H1 (cell line): ENCODE results near the gene CTNNBL1. TPM values are rescaled to one million over a fixed set of nuclear protein-coding genes. Genes with fewer than 3 reads are reported as not detected.
A peak's percentile ranks its signal among the peaks of the same experiment; 100 is the strongest.

ENCODE experiments used
- CTCF ChIA-PET: fragments of 300-600 bp; sonication (Branson Sonifier 250); formaldehyde crosslinking; loops from one replicate; lab custom pipeline; 2021; ENCODE audit not compliant: partially characterized antibody; lab: Charles Lee
- POLR2A ChIA-PET: fragments of 300-600 bp; sonication (Branson Sonifier 250); formaldehyde crosslinking; loops from one replicate; lab custom pipeline; 2021; ENCODE audit warnings: inconsistent platforms; ENCODE audit not compliant: partially characterized antibody; lab: Charles Lee
- DNase-seq, 2 experiments: peaks; one replicate each; pipeline versions ENCODE4 v3.0.0 to v3.0.0-alpha.2; 2010 to 2022; ENCODE audit warnings: low spot score in 2 of 2, low read depth in 1 of 2, mixed read lengths in 1 of 2
- FAIRE-seq: peaks from 2 replicates; lab custom pipeline; 2011; peaks lifted over from hg19 to GRCh38; lab: Jason Lieb, UNC
- H2AFZ ChIP-seq: 2 replicates; pipeline ENCODE4 v1.8.1; 2012; ENCODE audit warnings: low read length, inconsistent platforms
- H2AK5ac ChIP-seq: 2 replicates; pipeline ENCODE4 v1.6.1; 2013; ENCODE audit warnings: low read depth, low read length
- H2BK120ac ChIP-seq: replicated peaks from 2 replicates; pipeline ENCODE3; 2013; ENCODE audit warnings: low read depth, low read length, inconsistent platforms
- H2BK12ac ChIP-seq: 2 replicates; pipeline ENCODE4 v1.6.1; 2013; ENCODE audit warnings: low read depth, low read length
- H2BK15ac ChIP-seq: 2 replicates; pipeline ENCODE4 v1.6.1; 2013; ENCODE audit warnings: low read length
- H2BK20ac ChIP-seq: 2 replicates; pipeline ENCODE4 v1.6.1; 2013; ENCODE audit warnings: low read length
- H2BK5ac ChIP-seq: 2 replicates; pipeline ENCODE4 v1.6.1; 2013; ENCODE audit warnings: low read depth, low read length
- H3K14ac ChIP-seq: 2 replicates; pipeline ENCODE4 v1.6.1; 2013; ENCODE audit warnings: inconsistent platforms; ENCODE audit not compliant: insufficient read length
- H3K18ac ChIP-seq: 2 replicates; pipeline ENCODE4 v1.6.1; 2013; ENCODE audit warnings: low read length; ENCODE audit errors: extremely low read depth
- H3K23ac ChIP-seq: 2 replicates; pipeline ENCODE4 v1.6.1; 2013; ENCODE audit warnings: inconsistent platforms; ENCODE audit not compliant: insufficient read length
- H3K23me2 ChIP-seq: 2 replicates; pipeline ENCODE4 v1.6.1; 2013; ENCODE audit warnings: low read depth, low read length
- H3K27ac ChIP-seq: 2 replicates; pipeline ENCODE4 v1.6.1; 2011; ENCODE audit warnings: low read depth, low read length, inconsistent platforms
- H3K27me3 ChIP-seq, 4 experiments: replicated peaks in 1 of 4; 1 replicate in 1 of 4; 2 replicates in 3 of 4; pipeline versions ENCODE4 v1.6.1 to v1.8.1; 2011 to 2013; ENCODE audit warnings: low read length in 3 of 4, mild to moderate bottlenecking in 3 of 4, inconsistent platforms in 2 of 4, mixed read lengths in 2 of 4, moderate library complexity in 1 of 4; ENCODE audit not compliant: control insufficient read depth in 3 of 4, insufficient read depth in 3 of 4; ENCODE audit errors: extremely low read depth in 1 of 4
- H3K36me3 ChIP-seq, 4 experiments: 2 replicates each; pipeline versions ENCODE4 v1.6.1 to v1.8.1; 2011 to 2013; ENCODE audit warnings: mild to moderate bottlenecking in 4 of 4, low read length in 3 of 4, moderate library complexity in 2 of 4, control low read depth in 1 of 4, inconsistent platforms in 1 of 4; ENCODE audit not compliant: insufficient read depth in 4 of 4, control insufficient read depth in 2 of 4
- H3K4ac ChIP-seq: replicated peaks from 2 replicates; pipeline ENCODE3; 2013; ENCODE audit warnings: low read length, low read depth, mixed read lengths, inconsistent platforms; ENCODE audit not compliant: insufficient read length
- H3K4me1 ChIP-seq, 4 experiments: replicated peaks in 1 of 4; 1 replicate in 1 of 4; 2 replicates in 3 of 4; pipeline versions ENCODE4 v1.6.1 to v1.8.1; 2011 to 2013; ENCODE audit warnings: low read length in 3 of 4, inconsistent platforms in 2 of 4, mixed read lengths in 1 of 4; ENCODE audit not compliant: insufficient read depth in 4 of 4, control insufficient read depth in 3 of 4
- H3K4me2 ChIP-seq, 2 experiments: 2 replicates each; pipeline versions ENCODE4 v1.6.1 to v1.8.1; 2011 to 2013; ENCODE audit warnings: low read depth in 2 of 2, low read length in 2 of 2, control low read depth in 1 of 2, inconsistent platforms in 1 of 2, mild to moderate bottlenecking in 1 of 2; ENCODE audit not compliant: insufficient read depth in 1 of 2
- H3K4me3 ChIP-seq, 4 experiments: fragments of 200-600, 300-600 bp in 1 of 4; sonication (generic), shearing (Covaris generic), sonication (Bioruptor Twin) in 1 of 4; 2 replicates each; pipeline versions ENCODE4 v1.5.1 to v1.8.1; 2011 to 2016; ENCODE audit warnings: low read length in 4 of 4, low read depth in 3 of 4, control low read depth in 2 of 4, inconsistent platforms in 2 of 4, mild to moderate bottlenecking in 2 of 4, mixed read lengths in 1 of 4, moderate library complexity in 1 of 4; ENCODE audit not compliant: insufficient read depth in 2 of 4; ENCODE audit errors: extremely low read depth in 1 of 4
- H3K56ac ChIP-seq: replicated peaks from 2 replicates; pipeline ENCODE3; 2013; ENCODE audit warnings: low read depth, mild to moderate bottlenecking, mixed read lengths, low read length, inconsistent platforms; ENCODE audit not compliant: insufficient read length
- H3K79me1 ChIP-seq: 2 replicates; pipeline ENCODE4 v1.6.1; 2013; ENCODE audit warnings: low read depth, low read length, control low read depth
- H3K79me2 ChIP-seq, 2 experiments: 2 replicates each; pipeline versions ENCODE4 v1.6.1 to v1.8.1; 2012 to 2013; ENCODE audit warnings: low read length in 2 of 2, mild to moderate bottlenecking in 2 of 2, inconsistent platforms in 1 of 2; ENCODE audit not compliant: insufficient read depth in 2 of 2, control insufficient read depth in 1 of 2
- H3K9ac ChIP-seq, 4 experiments: replicated peaks in 1 of 4; 1 replicate in 1 of 4; 2 replicates in 3 of 4; pipeline versions ENCODE4 v1.6.1 to v1.8.1; 2011 to 2013; ENCODE audit warnings: low read depth in 3 of 4, low read length in 3 of 4, control low read depth in 2 of 4, mild to moderate bottlenecking in 2 of 4, moderate library complexity in 2 of 4, inconsistent platforms in 1 of 4; ENCODE audit errors: extremely low read depth in 1 of 4
- H3K9me3 ChIP-seq, 2 experiments: 2 replicates each; pipeline versions ENCODE4 v1.6.1 to v1.8.1; 2012 to 2013; ENCODE audit warnings: mild to moderate bottlenecking in 2 of 2, moderate library complexity in 2 of 2, control low read depth in 1 of 2, inconsistent platforms in 1 of 2, low read depth in 1 of 2, low read length in 1 of 2, mixed read lengths in 1 of 2; ENCODE audit not compliant: insufficient read depth in 2 of 2
- H4K20me1 ChIP-seq, 2 experiments: replicated peaks in 1 of 2; 2 replicates each; pipeline versions ENCODE3 to v1.8.1; 2011 to 2013; ENCODE audit warnings: inconsistent platforms in 2 of 2, low read length in 2 of 2, mild to moderate bottlenecking in 1 of 2; ENCODE audit not compliant: insufficient read depth in 2 of 2, control insufficient read depth in 1 of 2
- H4K5ac ChIP-seq: 2 replicates; pipeline ENCODE4 v1.6.1; 2013; ENCODE audit warnings: low read length, low read depth, mixed read lengths, inconsistent platforms; ENCODE audit not compliant: insufficient read length
- H4K8ac ChIP-seq: 2 replicates; pipeline ENCODE4 v1.8.0; 2013; ENCODE audit warnings: mild to moderate bottlenecking, moderate library complexity, low read length, inconsistent platforms; ENCODE audit not compliant: insufficient read depth; ENCODE audit errors: extremely low read depth
- H4K91ac ChIP-seq: replicated peaks from 2 replicates; pipeline ENCODE3; 2013; ENCODE audit warnings: low read length, mixed read lengths, inconsistent platforms; ENCODE audit not compliant: insufficient read length
- ATF2 ChIP-seq: IDR thresholded peaks from 2 replicates; pipeline ENCODE4 v1.6.1; 2012; ENCODE audit warnings: low read length, inconsistent platforms
- KDM4A ChIP-seq: IDR thresholded peaks from one replicate; pipeline ENCODE4 v1.7.1; 2012; ENCODE audit warnings: low read depth, mild to moderate bottlenecking, moderate library complexity, low read length, inconsistent platforms; ENCODE audit not compliant: severe bottlenecking
- MAX ChIP-seq: IDR thresholded peaks from 2 replicates; pipeline ENCODE4 v1.6.1; 2012; ENCODE audit warnings: inconsistent platforms
- WGBS, 2 experiments: shearing (Covaris generic) in 1 of 2; methylation state at CpG; one replicate each; pipeline versions ENCODE4 v1.1.6 to v1.1.7; 2013 to 2015; ENCODE audit warnings: low lambda C conversion rate in 2 of 2, mixed read lengths in 2 of 2, inconsistent platforms in 1 of 2, low coverage in 1 of 2, missing lambda C conversion rate in 1 of 2; ENCODE audit not compliant: insufficient replicate concordance in 2 of 2, insufficient coverage in 1 of 2, insufficient read length in 1 of 2; ENCODE audit errors: extremely low coverage in 1 of 2, missing lambda C conversion rate in 1 of 2; 5-methylcytosine and 5-hydroxymethylcytosine counted together
- polyA plus RNA-seq, 7 experiments: library from polyadenylated mRNA; depleted of rRNA in 3 of 7; stranded (reverse) in 5 of 7; unstranded in 2 of 7; fragments of >200 nt in 5 of 7; fragments of 200-250 nt in 2 of 7; gene quantifications; 1 replicate in 5 of 7; 2 replicates in 1 of 7; 4 replicates in 1 of 7; pipeline versions ENCODE4 v1.2.1 to v1.2.3, GENCODE V29; 2011 to 2013; ENCODE audit warnings: missing spikeins in 2 of 7, mixed read lengths in 2 of 7
- total RNA-seq: library from RNA; stranded (reverse); fragmentation: NEBNext Ultra II Directional; extraction: Animal tissue kit (Norgen Biotek cat#: 25700); gene quantifications from 2 replicates; pipeline ENCODE4 v1.2.1, GENCODE V29; 2021

CTNNBL1 gene
- total and polyA plus RNA-seq, 2 of the 8 experiments (the other 6 are each of a cell fraction or from before 2014, with no cell fraction given): 19.6 to 81.6 TPM

GRCh38 chr20:37913567-37914366 lies 219.9 kb downstream of the CTNNBL1 start:
- no peak for FAIRE-seq
- no peak overlapping the region for H4K8ac ChIP-seq
- peaks cover 0 to 5% of the 10 kb centered on the region in 2 experiments for H4K20me1 ChIP-seq
- H3K9ac ChIP-seq: no peak overlapping the region
- H3K14ac ChIP-seq: no peak overlapping the region
- peaks cover 17% of the 10 kb centered on the region; the same call in 1 of the 2 replicates for H3K23me2 ChIP-seq
- 89% methylated on average over 19 of the region's 19 CpGs; no CpG with 5 or more reads in 1 of the 2 experiments for WGBS, 2 experiments
- H3K4ac ChIP-seq: peak overlapping the region; percentile 44
- no peaks in the 10 kb centered on the region for H3K36me3 ChIP-seq
- no peak for DNase-seq
- peak overlapping the region; percentile 18 for H2BK20ac ChIP-seq
- peak overlapping the region; percentile 70 for H3K56ac ChIP-seq
- H3K4me3 ChIP-seq: no peak overlapping the region
- no peak overlapping the region for H3K27ac ChIP-seq
- no peaks in the 10 kb centered on the region for H3K79me2 ChIP-seq
- H3K79me1 ChIP-seq: no peaks in the 10 kb centered on the region
- H2BK15ac ChIP-seq: peak overlapping the region; percentile 100
- no peaks in the 10 kb centered on the region for H3K9me3 ChIP-seq
- TF ChIP-seq KDM4A: no peak
- TF ChIP-seq ATF2: no peak
- TF ChIP-seq MAX: peak; percentile 39; the same call in 1 of the 2 replicates
- H2AFZ ChIP-seq: no peak overlapping the region
- H4K91ac ChIP-seq: peak overlapping the region; percentile 34
- peak overlapping the region in 1 of 2 experiments; percentile 76; a peak in 1 of 4 replicates for H3K4me2 ChIP-seq
- peaks cover 6 to 44% (median 24%) of the 10 kb centered on the region in 4 experiments for H3K4me1 ChIP-seq
- CTCF ChIA-PET: interaction anchor here (0.9 to 1.7 kb wide), 9 partner anchors 12 to 350 kb away, joined by 3 to 6 read pairs (median 4); partner anchors contain the start of gene VSTM2L
- H3K23ac ChIP-seq: no peak overlapping the region
- H2BK12ac ChIP-seq: peak overlapping the region; percentile 52; the same call in 1 of the 2 replicates
- no peak overlapping the region for H4K5ac ChIP-seq
- H2BK120ac ChIP-seq: peak overlapping the region; percentile 35
- H3K27me3 ChIP-seq: no peaks in the 10 kb centered on the region; a peak in 3 of 7 replicates
- POLR2A ChIA-PET: interaction anchor here (0.9 to 1.4 kb wide), 3 partner anchors 11 to 58 kb away, joined by 3 to 5 read pairs (median 4); partner anchors contain the start of gene VSTM2L
- H2AK5ac ChIP-seq: peak overlapping the region; percentile 95
- H2BK5ac ChIP-seq: peak overlapping the region; percentile 22; the same call in 1 of the 2 replicates
- H3K18ac ChIP-seq: peak overlapping the region; percentile 60; the same call in 1 of the 2 replicates
